GM12873 (cell line): ENCODE data around the gene KRTAP5-5.

Experiments used
- TF ChIP-seq, protein P1 (sequence below): IDR thresholded peaks from 2 replicates; pipeline ENCODE4 v1.5.1; 2012; ENCODE audit warnings: low read depth, mild to moderate bottlenecking, moderate library complexity, low read length, control low read depth; ENCODE audit not compliant: insufficient read depth; ENCODE audit errors: missing control alignments

Gene KRTAP5-5

DNA sequence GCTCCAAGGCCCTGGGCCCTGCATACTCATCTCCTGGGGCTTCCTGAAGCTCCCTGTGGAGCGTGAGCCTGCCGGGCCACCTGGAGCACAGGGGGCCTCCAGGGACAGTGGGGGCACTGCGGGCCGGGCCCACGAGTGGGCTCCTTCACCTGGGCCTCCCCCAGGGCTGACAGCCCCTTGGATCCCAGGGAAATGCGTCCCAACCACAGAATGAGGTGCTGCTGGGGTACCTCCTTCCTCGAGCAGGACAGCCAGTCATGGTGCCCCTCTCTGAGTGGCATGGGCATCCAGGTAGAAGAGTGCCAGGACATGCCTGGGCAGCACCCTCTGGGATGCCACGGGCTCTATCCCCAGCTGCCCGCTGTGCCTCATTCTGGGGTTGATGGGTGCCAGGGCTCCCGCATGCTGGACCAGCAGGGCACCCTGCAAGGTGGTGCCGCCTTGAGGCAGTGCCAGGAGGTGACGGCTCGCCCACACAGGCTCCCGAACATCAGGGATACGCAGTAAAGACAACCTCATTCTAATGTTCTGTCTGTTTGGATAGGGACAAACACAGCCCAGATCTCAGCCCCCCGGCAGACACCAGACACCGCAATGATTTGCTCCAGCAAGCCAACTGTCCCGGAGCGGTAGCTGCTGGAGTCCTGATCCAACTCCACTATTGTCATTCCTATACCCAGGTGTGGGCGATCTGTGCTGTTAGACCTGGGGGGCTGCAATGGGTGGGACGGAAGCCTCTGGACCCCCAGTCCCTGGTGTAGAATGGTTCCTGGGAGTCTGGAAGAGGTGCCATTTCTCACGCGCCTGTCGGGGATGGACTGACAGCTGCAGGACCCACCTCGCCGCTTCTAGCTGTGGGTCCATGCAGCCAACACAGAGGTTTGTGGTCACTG, 25.8 kb downstream of the KRTAP5-5 start:
- TF ChIP-seq, protein P1, sequence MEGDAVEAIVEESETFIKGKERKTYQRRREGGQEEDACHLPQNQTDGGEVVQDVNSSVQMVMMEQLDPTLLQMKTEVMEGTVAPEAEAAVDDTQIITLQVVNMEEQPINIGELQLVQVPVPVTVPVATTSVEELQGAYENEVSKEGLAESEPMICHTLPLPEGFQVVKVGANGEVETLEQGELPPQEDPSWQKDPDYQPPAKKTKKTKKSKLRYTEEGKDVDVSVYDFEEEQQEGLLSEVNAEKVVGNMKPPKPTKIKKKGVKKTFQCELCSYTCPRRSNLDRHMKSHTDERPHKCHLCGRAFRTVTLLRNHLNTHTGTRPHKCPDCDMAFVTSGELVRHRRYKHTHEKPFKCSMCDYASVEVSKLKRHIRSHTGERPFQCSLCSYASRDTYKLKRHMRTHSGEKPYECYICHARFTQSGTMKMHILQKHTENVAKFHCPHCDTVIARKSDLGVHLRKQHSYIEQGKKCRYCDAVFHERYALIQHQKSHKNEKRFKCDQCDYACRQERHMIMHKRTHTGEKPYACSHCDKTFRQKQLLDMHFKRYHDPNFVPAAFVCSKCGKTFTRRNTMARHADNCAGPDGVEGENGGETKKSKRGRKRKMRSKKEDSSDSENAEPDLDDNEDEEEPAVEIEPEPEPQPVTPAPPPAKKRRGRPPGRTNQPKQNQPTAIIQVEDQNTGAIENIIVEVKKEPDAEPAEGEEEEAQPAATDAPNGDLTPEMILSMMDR = no peak

GRCh38 chr11:1656061-1656441, 26.5 kb downstream of the KRTAP5-5 start:
- TF ChIP-seq, protein P1 = no peak

DNA sequence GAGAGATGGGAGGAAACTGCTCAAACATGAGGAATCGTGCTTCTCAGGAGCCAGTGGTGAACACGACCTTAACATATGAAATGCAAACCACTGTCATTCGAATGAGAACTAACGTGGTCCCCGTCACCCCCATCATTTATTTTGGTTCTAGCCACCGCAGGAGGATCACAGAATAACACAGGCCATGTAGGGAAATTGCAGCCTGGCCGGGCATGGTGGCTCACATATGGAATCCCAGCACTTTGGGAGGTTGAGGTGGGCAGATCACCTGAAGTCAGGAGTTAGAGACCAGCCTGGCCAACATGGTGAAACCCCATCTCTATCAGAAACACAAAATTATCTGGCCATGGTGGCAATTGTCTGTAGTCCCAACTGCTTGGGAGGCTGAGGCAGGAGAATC, 27.1 kb downstream of the KRTAP5-5 start:
- TF ChIP-seq, protein P1 = no peak

DNA sequence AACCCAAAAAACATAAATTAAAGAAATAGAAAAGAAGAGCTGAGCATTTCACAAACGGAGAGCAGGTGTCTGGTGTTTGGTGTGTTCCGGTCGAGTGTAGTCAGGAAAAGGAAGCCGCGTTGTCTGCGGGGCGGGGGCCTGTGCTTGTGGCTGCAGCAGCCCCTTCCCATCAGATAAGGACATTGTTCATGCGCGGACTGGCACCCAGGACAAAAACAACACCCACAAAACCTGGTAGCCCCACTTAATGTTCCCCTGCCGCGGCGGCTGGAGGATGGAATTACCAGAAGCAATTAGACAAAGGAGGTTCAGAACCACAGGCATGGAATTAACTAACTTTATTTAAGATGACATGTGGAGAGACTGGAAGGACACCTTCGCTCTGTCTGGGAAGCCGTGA, 29.9 kb downstream of the KRTAP5-5 start:
- TF ChIP-seq, protein P1 = no peak

- TF ChIP-seq, protein P1 = no peak
Measured at GRCh38 chr11:1660111-1660867, 30.7 kb downstream of the KRTAP5-5 start.

DNA sequence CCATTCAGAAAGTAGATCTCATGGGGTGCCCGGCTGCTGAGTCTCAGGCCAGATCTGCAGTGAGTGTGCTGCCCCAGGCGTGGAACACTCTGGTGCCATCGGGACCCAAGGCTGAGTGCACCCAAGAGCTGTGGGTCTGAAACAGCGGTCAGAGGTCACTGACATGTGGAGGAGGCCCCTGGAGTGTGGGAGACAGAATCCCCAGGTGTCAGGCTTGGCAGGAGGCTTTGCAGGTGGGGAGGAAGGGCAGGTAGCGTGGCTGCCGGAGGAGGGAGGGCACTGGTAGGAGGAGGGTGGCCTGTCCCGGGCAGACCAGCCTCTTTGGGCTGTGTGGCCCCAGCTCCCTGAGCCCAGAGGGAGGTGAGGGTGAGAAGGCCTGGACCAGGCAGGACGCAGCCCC, 35.7 kb downstream of the KRTAP5-5 start:
- TF ChIP-seq, protein P1 = no peak

- TF ChIP-seq, protein P1 = no peak
Measured at GRCh38 chr11:1667121-1667850, 37.7 kb downstream of the KRTAP5-5 start.
